ENCODE measurements around the gene BLCAP. TPM values are rescaled to one million over a fixed set of nuclear protein-coding genes. Genes with fewer than 3 reads are reported as not detected.
"Not testable (repeated sequence)": the region's sequence is repeated elsewhere in the genome, so short reads cannot be mapped to it uniquely, and the experiment has no call there.

The BLCAP gene
- total RNA-seq, 1 donor from 2014 or later: 91.8 TPM

- peaks cover 10% of the 10 kb centered on the region for H3K36me3 ChIP-seq
- DNase-seq: no peak
- H3K9me3 ChIP-seq (replicated peaks): no peaks in the 10 kb centered on the region
- H3K4me1 ChIP-seq: peaks cover 6% of the 10 kb centered on the region
- H3K27ac ChIP-seq (replicated peaks): no peak overlapping the region
- no peaks in the 10 kb centered on the region for H3K27me3 ChIP-seq (ENCODE audit: low read depth)
- no peak overlapping the region for H3K4me3 ChIP-seq
- TF ChIP-seq CTCF (IDR thresholded peaks at IDR 0.05; ENCODE audit: borderline replicate concordance): no peak
- intact Hi-C loops (cut with micrococcal nuclease): no loop called here
These were observed 35.5 kb downstream of the BLCAP start for GRCh38 chr20:37492096-37492625.

DNA sequence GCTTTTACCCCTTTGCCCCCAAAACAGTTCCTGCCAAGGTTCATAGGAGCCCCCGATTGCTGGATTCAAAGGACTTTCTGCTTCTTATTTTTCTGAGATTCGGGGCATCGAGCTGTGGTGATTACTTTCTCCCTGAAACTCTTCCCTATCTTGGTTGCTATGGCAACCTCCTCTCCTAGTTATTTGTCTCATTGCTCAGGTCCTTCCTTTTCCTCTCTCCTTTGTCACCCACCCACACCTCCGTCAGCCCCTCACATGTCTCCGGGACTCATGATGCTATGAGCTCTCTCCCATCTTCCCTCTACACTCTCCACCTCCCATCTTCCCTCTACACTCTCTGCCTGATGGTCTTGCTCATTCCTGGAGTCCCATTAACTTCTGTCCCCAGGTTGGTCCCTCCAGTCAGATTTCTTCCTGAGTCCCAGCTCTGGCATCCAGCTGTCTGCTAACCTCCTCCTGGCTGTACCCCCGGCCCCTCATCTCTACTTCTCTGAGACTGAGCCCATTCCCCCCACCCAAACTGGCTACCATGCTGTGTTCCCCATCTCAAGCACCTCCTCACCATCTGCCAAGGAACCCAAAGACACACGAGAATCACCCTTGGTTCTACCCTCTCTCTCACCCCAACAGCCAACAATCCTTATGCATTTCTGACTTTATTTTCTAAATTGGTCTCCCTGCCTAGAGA lies 36.9 kb downstream of the BLCAP start:
- H3K4me3 ChIP-seq: no peak overlapping the region
- H3K27me3 ChIP-seq (ENCODE audit: low read depth): no peaks in the 10 kb centered on the region
- H3K36me3 ChIP-seq: peaks cover 10% of the 10 kb centered on the region
- DNase-seq: no peak
- intact Hi-C loops (cut with micrococcal nuclease): no loop called here
- H3K9me3 ChIP-seq (replicated peaks): no peaks in the 10 kb centered on the region
- TF ChIP-seq CTCF (IDR thresholded peaks at IDR 0.05; ENCODE audit: borderline replicate concordance): no peak
- no peak overlapping the region for H3K27ac ChIP-seq (replicated peaks)
- peaks cover 6% of the 10 kb centered on the region for H3K4me1 ChIP-seq

DNA sequence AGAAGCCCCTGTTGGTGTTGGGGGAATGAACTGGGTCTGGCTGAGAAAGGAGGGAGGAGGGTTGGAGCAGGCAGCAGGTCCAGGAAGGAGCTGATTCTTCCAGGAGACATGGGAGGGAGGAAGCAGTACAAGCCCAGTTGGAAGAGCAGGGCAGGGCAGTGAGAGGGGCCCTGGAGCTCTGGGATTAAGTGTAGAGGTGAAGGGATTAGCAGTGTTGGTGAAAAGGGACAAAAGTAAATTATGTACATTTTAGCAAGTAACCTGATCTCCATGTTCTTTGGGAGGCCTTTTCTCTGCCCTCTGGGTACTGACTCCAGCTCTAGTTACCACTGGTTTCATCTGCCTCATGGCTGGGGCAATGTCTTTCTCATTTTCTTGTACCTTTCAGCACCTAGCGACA lies 41.5 kb downstream of the BLCAP start:
- H3K4me3 ChIP-seq; H3K27me3 ChIP-seq (ENCODE audit: low read depth); H3K36me3 ChIP-seq; H3K27ac ChIP-seq (replicated peaks); intact Hi-C loops (cut with micrococcal nuclease); H3K9me3 ChIP-seq (replicated peaks); DNase-seq; H3K4me1 ChIP-seq: not testable (repeated sequence)

- TF ChIP-seq CTCF (IDR thresholded peaks at IDR 0.05; ENCODE audit: borderline replicate concordance): no peak
- Histone ChIP-seq H3K27ac (replicated peaks) (no peak overlapping the region), H3K36me3 (no peaks in the 10 kb centered on the region), H3K4me1 (no peaks in the 10 kb centered on the region), H3K27me3 (ENCODE audit: low read depth) (no peaks in the 10 kb centered on the region), H3K9me3 (replicated peaks) (no peaks in the 10 kb centered on the region), H3K4me3 (no peak overlapping the region)
- DNase-seq: no peak
- intact Hi-C loops (cut with micrococcal nuclease): no loop called here
These were observed 43.3 kb downstream of the BLCAP start for GRCh38 chr20:37484331-37484730.

DNA sequence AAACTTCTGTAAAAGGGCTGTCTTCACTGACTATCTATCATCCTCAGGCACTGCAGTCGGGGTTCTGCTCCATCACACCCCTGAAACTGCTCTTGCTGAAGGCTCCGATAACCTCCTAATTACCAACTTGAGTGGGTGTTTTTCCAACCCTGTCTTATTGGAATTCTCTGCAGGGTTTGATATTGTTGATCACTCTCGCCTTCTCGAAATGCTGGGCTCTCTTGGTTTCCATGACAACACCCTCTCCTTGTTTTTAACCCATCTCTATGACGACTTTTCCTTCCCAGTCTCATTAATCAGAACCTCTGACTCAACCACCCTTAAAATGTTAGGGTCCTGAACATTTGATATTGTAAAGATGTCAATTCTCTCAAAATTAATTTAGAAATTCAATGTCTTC lies 46.1 kb downstream of the BLCAP start:
- no peak for TF ChIP-seq CTCF (IDR thresholded peaks at IDR 0.05; ENCODE audit: borderline replicate concordance)
- no peak overlapping the region for H3K27ac ChIP-seq (replicated peaks)
- peaks cover 13% of the 10 kb centered on the region for H3K27me3 ChIP-seq (ENCODE audit: low read depth)
- intact Hi-C loops (cut with micrococcal nuclease): no loop called here
- DNase-seq: no peak
- H3K4me1 ChIP-seq: no peaks in the 10 kb centered on the region
- H3K36me3 ChIP-seq: no peaks in the 10 kb centered on the region
- no peaks in the 10 kb centered on the region for H3K9me3 ChIP-seq (replicated peaks)
- H3K4me3 ChIP-seq: no peak overlapping the region

GRCh38 chr20:37480919-37481318 lies 46.8 kb downstream of the BLCAP start:
- Histone ChIP-seq H3K9me3 (replicated peaks) (no peaks in the 10 kb centered on the region), H3K27me3 (ENCODE audit: low read depth) (peaks cover 13% of the 10 kb centered on the region), H3K4me1 (no peaks in the 10 kb centered on the region), H3K36me3 (no peaks in the 10 kb centered on the region), H3K27ac (replicated peaks) (no peak overlapping the region), H3K4me3 (no peak overlapping the region)
- no peak for DNase-seq
- intact Hi-C loops (cut with micrococcal nuclease): no loop called here
- TF ChIP-seq CTCF (IDR thresholded peaks at IDR 0.05; ENCODE audit: borderline replicate concordance): no peak

All from left ventricle myocardium inferior (tissue), 1 donor.